ENCODE measurements around the gene PCDH20. TPM values are rescaled to one million over a fixed set of nuclear protein-coding genes. Genes with fewer than 3 reads are reported as not detected.
"Not testable (repeated sequence)": the region's sequence is repeated elsewhere in the genome, so short reads cannot be mapped to it uniquely, and the experiment has no call there.

PCDH20 gene
- total and polyA plus RNA-seq, 4 donors: 0.67 to 30.1 (median 3.5) TPM

DNA sequence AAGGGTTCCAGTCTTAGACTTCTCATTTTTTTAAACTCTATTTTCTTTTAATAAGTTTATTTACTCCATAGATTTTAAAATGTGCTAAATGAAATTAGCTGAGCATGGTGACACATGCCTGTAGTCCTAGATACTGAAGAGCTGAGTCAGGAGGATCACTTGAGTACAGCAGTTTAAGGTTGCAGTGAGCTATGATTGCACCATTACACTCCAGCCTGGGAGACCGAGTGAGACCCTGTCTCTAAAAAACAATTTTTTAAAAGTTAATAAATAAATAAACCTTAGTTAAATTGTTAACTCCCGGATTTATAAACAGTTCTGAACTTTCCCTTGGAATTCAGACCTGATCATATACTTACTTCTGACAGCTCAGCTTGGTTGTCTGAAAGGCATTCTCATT, 32.5 kb downstream of the PCDH20 start:
- no peak for DNase-seq
- H3K27ac ChIP-seq (ENCODE audit: low read depth in 1 of 2, low read length in 2 of 2): no peak overlapping the region
- no peaks in the 10 kb centered on the region for H3K27me3 ChIP-seq (ENCODE audit: control insufficient read depth in 1 of 2, insufficient read depth in 2 of 2, low read length in 1 of 2)
- intact Hi-C loops (cut with DNase I): no loop called here
- no peaks in the 10 kb centered on the region for H3K4me1 ChIP-seq (ENCODE audit: control insufficient read depth in 1 of 2, insufficient read depth in 2 of 2, low read length in 2 of 2)
- H3K9me3 ChIP-seq (ENCODE audit: control insufficient read depth, low read length): no peaks in the 10 kb centered on the region
- 78 to 83% methylated on average over 2 of the region's 2 CpGs for WGBS, 2 donors
- no peaks in the 10 kb centered on the region for H3K36me3 ChIP-seq (ENCODE audit: control insufficient read depth in 1 of 2, insufficient read depth in 2 of 2, low read length in 1 of 2)
- ATAC-seq (ENCODE audit: low FRiP score): no peak
- no peak overlapping the region for H3K4me3 ChIP-seq (ENCODE audit: low read length in 2 of 2)

DNA sequence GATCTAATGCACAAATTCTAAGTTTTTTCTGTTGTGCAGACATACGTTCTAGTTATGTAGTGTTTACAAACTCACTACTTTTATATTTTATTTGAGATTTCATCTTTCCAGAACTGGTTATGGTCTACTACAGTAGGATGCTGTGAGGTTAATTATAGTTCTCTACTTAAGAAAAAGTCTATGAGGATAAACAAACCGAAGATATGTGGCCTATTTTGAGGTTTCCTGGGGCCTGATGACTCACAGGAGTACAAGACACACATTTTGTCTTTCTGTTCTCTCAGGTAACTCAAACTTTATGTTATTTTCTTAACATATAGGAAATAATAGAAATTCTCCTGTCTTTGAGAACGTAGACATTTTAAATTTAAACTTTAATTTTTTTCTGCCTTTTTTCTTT, 45.1 kb downstream of the PCDH20 start:
- H3K9me3 ChIP-seq (ENCODE audit: control insufficient read depth, low read length): no peaks in the 10 kb centered on the region
- no peak for ATAC-seq (ENCODE audit: low FRiP score)
- no peak overlapping the region for H3K4me3 ChIP-seq (ENCODE audit: low read length in 2 of 2)
- no peaks in the 10 kb centered on the region for H3K4me1 ChIP-seq (ENCODE audit: control insufficient read depth in 1 of 2, insufficient read depth in 2 of 2, low read length in 2 of 2)
- no peaks in the 10 kb centered on the region for H3K27me3 ChIP-seq (ENCODE audit: control insufficient read depth in 1 of 2, insufficient read depth in 2 of 2, low read length in 1 of 2)
- WGBS, 2 donors: 45 to 48% methylated on average over 3 of the region's 3 CpGs
- H3K27ac ChIP-seq (ENCODE audit: low read depth in 1 of 2, low read length in 2 of 2): no peak overlapping the region
- intact Hi-C loops (cut with DNase I): no loop called here
- no peak for DNase-seq
- H3K36me3 ChIP-seq (ENCODE audit: control insufficient read depth in 1 of 2, insufficient read depth in 2 of 2, low read length in 1 of 2): no peaks in the 10 kb centered on the region

DNA sequence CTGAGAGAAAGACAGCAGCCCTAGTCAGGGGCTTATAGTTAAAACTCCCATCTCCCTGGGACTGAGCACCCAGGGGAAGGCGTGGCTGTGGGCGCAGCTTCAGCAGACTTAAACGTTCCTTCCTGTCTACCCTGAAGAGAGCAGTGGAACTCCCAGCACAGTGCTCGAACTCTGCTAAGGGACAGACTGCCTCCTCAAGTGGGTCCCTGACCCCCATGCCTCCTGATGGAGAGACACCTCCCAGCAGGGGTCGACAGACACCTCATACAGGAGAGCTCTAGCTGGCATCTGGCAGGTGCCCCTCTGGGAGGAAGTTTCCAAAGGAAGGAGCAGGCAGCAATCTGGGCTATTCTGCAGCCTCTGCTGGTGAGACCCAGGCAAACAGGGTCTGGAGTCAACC, 51.0 kb downstream of the PCDH20 start:
- DNase-seq; intact Hi-C loops (cut with DNase I); ATAC-seq (ENCODE audit: low FRiP score); H3K36me3 ChIP-seq (ENCODE audit: control insufficient read depth in 1 of 2, insufficient read depth in 2 of 2, low read length in 1 of 2); H3K9me3 ChIP-seq (ENCODE audit: control insufficient read depth, low read length); H3K4me1 ChIP-seq (ENCODE audit: control insufficient read depth in 1 of 2, insufficient read depth in 2 of 2, low read length in 2 of 2); H3K27me3 ChIP-seq (ENCODE audit: control insufficient read depth in 1 of 2, insufficient read depth in 2 of 2, low read length in 1 of 2); H3K4me3 ChIP-seq (ENCODE audit: low read length in 2 of 2); H3K27ac ChIP-seq (ENCODE audit: low read depth in 1 of 2, low read length in 2 of 2): not testable (repeated sequence)
- WGBS, 2 donors: 88 to 94% methylated on average over 5 of the region's 5 CpGs

DNA sequence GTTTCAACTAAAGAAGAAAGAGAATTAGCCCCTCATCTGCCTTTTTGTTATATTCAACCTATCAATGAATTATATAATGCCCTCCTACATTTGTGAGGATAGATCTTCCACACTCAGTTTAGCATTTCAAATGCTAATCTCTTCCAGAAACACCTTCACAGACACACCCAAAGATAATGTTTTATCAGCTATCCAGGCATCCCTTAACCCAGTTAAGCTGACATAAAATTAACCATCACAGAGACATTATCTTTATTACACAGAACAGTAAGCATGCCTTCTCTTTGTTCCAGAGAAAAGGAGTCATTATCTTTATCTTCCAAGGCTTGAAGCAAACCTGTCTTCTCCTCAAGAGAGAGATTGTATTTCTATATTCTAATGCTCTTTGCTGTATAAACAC, 53.1 kb downstream of the PCDH20 start:
- DNase-seq (no peak), ATAC-seq (ENCODE audit: low FRiP score) (no peak)
- H3K27me3 ChIP-seq (ENCODE audit: control insufficient read depth in 1 of 2, insufficient read depth in 2 of 2, low read length in 1 of 2): no peaks in the 10 kb centered on the region
- no peaks in the 10 kb centered on the region for H3K4me1 ChIP-seq (ENCODE audit: control insufficient read depth in 1 of 2, insufficient read depth in 2 of 2, low read length in 2 of 2)
- H3K27ac ChIP-seq (ENCODE audit: low read depth in 1 of 2, low read length in 2 of 2): no peak overlapping the region
- H3K4me3 ChIP-seq (ENCODE audit: low read length in 2 of 2): no peak overlapping the region
- H3K36me3 ChIP-seq (ENCODE audit: control insufficient read depth in 1 of 2, insufficient read depth in 2 of 2, low read length in 1 of 2): no peaks in the 10 kb centered on the region
- H3K9me3 ChIP-seq (ENCODE audit: control insufficient read depth, low read length): no peaks in the 10 kb centered on the region
- intact Hi-C loops (cut with DNase I): no loop called here
